Keratinocyte (primary cell): ENCODE results near the gene TRPT1. TPM values are rescaled to one million over a fixed set of nuclear protein-coding genes. Genes with fewer than 3 reads are reported as not detected.

ENCODE experiments used
- DNase-seq: peaks from one replicate; pipeline ENCODE4 v3.0.0-alpha.2; 2011; ENCODE audit warnings: low read depth, missing footprints, low spot score
- FAIRE-seq: peaks from 2 replicates; lab custom pipeline; 2011; peaks lifted over from hg19 to GRCh38; lab: Jason Lieb, UNC
- H2AFZ ChIP-seq: 2 replicates; pipeline ENCODE4 v1.6.0; 2012; ENCODE audit warnings: low read length, control low read depth, inconsistent platforms; ENCODE audit not compliant: control insufficient read depth
- H3K27ac ChIP-seq: 2 replicates; pipeline ENCODE4 v1.5.1; 2011; ENCODE audit warnings: low read length; ENCODE audit not compliant: control insufficient read depth, insufficient read depth
- H3K27me3 ChIP-seq: 3 replicates; pipeline ENCODE4 v1.6.0; 2011; ENCODE audit warnings: low read length; ENCODE audit not compliant: control insufficient read depth, insufficient read depth; ENCODE audit errors: extremely low read depth
- H3K36me3 ChIP-seq, 2 experiments: 2 replicates in 1 of 2; 3 replicates in 1 of 2; pipeline ENCODE4 v1.5.1; 2011; ENCODE audit warnings: low read length in 2 of 2, mild to moderate bottlenecking in 1 of 2; ENCODE audit not compliant: control insufficient read depth in 2 of 2, insufficient read depth in 2 of 2; ENCODE audit errors: extremely low read depth in 1 of 2
- H3K4me1 ChIP-seq: 3 replicates; pipeline ENCODE4 v1.5.1; 2011; ENCODE audit warnings: low read length; ENCODE audit not compliant: control insufficient read depth, insufficient read depth; ENCODE audit errors: extremely low read depth
- H3K4me2 ChIP-seq: 3 replicates; pipeline ENCODE4 v1.6.0; 2011; ENCODE audit warnings: low read depth, low read length; ENCODE audit not compliant: control insufficient read depth, insufficient read depth; ENCODE audit errors: extremely low read depth
- H3K4me3 ChIP-seq, 3 experiments: fragments of 200-600 bp in 1 of 3; sonication (generic) in 1 of 3; 2 replicates in 2 of 3; 3 replicates in 1 of 3; pipeline ENCODE4 v1.5.1; 2011 to 2016; ENCODE audit warnings: low read length in 3 of 3, mild to moderate bottlenecking in 3 of 3, control low read depth in 2 of 3, inconsistent platforms in 1 of 3, low read depth in 1 of 3, mixed read lengths in 1 of 3, mixed run types in 1 of 3, moderate library complexity in 1 of 3; ENCODE audit not compliant: control insufficient read depth in 2 of 3, insufficient read depth in 2 of 3; ENCODE audit errors: extremely low read depth in 1 of 3
- H3K79me2 ChIP-seq: 2 replicates; pipeline ENCODE4 v1.6.0; 2012; ENCODE audit warnings: low read length; ENCODE audit not compliant: control insufficient read depth, insufficient read depth
- H3K9ac ChIP-seq: 3 replicates; pipeline ENCODE4 v1.6.0; 2011; ENCODE audit warnings: low read length; ENCODE audit not compliant: control insufficient read depth, insufficient read depth; ENCODE audit errors: extremely low read depth
- H3K9me1 ChIP-seq: 3 replicates; pipeline ENCODE4 v1.6.0; 2011; ENCODE audit warnings: low read length; ENCODE audit not compliant: control insufficient read depth, insufficient read depth; ENCODE audit errors: extremely low read depth
- H3K9me3 ChIP-seq: 2 replicates; pipeline ENCODE4 v1.5.1; 2012; ENCODE audit warnings: low read depth, low read length; ENCODE audit not compliant: control insufficient read depth
- H4K20me1 ChIP-seq: 3 replicates; pipeline ENCODE4 v1.6.0; 2011; ENCODE audit warnings: low read length; ENCODE audit not compliant: control insufficient read depth, insufficient read depth; ENCODE audit errors: extremely low read depth
- EZH2 ChIP-seq: IDR thresholded peaks from one replicate; pipeline ENCODE4 v1.6.1; 2012; ENCODE audit warnings: inconsistent platforms, mild to moderate bottlenecking, low read length, moderate library complexity
- dilution Hi-C: fragments of 300-500 bp; cut with MboI; formaldehyde crosslinking; loops from one replicate; pipeline ENCODE4 v1.7.0; 2020; ENCODE audit warnings: low sequenced_read_pairs; ENCODE audit not compliant: extremely low pct_ligation_motif_present
- polyA plus RNA-seq, 5 experiments: library from polyadenylated mRNA; depleted of rRNA in 3 of 5; stranded (reverse) in 3 of 5; stranded (forward) in 1 of 5; unstranded in 1 of 5; fragments of >200 nt; gene quantifications; 1 replicate in 1 of 5; 2 replicates in 3 of 5; 3 replicates in 1 of 5; pipeline versions ENCODE4 v1.2.1 to v1.2.3, GENCODE V29; 2011 to 2012; ENCODE audit warnings: missing spikeins in 2 of 5, low read depth in 1 of 5, low replicate concordance in 1 of 5
- TF ChIP-seq, protein P1 (sequence below), 3 experiments: IDR thresholded peaks in 1 of 3; conservative IDR thresholded peaks in 1 of 3; optimal IDR thresholded peaks in 1 of 3; 2 replicates in 2 of 3; 3 replicates in 1 of 3; pipeline versions ENCODE3 to v1.5.1; 2011; ENCODE audit warnings: low read length in 3 of 3, mild to moderate bottlenecking in 3 of 3, moderate library complexity in 2 of 3, control low read depth in 1 of 3, inconsistent platforms in 1 of 3; ENCODE audit not compliant: insufficient read depth in 2 of 3; ENCODE audit errors: extremely low read depth in 1 of 3

Gene TRPT1
- polyA plus RNA-seq, 1 donor (not counting 4 experiments of a cell fraction or from before 2014, with no cell fraction given) = 15.5 TPM

DNA sequence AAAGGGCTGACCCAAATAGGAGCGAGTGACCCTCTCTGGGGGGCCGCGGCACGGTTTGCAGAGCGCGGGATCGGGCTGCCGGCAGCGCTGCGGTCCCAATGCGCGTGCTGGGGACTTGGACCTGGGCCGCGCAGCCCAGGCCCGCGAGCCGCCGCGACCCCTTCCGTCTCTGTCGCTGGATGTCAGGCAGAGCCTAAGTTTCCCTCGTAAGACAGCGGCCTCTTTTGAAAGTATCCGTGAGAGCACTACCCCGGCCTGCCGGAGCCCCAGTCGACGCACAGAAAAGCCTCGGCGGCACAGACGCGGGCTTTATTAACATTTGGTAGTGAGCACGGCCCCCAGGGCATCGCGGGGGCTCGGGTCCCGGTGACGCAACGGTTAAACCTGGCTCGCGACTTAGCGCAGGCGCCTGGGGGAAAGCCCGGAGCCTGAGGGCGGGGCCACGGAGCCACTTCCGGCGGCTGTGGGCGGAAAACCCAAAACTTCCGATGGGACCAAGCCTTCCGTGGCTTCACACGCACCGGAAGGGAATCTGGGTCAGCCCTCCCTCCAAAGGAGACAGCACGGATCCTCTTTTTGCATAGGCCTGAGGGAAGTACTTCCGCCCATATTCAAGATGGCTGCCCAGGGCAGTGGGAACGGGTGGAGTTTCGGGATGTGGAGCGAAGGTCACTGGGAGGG is 43.7 kb upstream of the TRPT1 start:
- no peak for FAIRE-seq
- no peak for TF ChIP-seq EZH2
- TF ChIP-seq, protein P1, sequence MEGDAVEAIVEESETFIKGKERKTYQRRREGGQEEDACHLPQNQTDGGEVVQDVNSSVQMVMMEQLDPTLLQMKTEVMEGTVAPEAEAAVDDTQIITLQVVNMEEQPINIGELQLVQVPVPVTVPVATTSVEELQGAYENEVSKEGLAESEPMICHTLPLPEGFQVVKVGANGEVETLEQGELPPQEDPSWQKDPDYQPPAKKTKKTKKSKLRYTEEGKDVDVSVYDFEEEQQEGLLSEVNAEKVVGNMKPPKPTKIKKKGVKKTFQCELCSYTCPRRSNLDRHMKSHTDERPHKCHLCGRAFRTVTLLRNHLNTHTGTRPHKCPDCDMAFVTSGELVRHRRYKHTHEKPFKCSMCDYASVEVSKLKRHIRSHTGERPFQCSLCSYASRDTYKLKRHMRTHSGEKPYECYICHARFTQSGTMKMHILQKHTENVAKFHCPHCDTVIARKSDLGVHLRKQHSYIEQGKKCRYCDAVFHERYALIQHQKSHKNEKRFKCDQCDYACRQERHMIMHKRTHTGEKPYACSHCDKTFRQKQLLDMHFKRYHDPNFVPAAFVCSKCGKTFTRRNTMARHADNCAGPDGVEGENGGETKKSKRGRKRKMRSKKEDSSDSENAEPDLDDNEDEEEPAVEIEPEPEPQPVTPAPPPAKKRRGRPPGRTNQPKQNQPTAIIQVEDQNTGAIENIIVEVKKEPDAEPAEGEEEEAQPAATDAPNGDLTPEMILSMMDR (optimal IDR thresholded peaks at IDR 0.05 in 1 of 3, IDR thresholded peaks at IDR 0.05 in 1 of 3, conservative IDR thresholded peaks at IDR 0.05 in 1 of 3; ENCODE audit: extremely low read depth in 1 of 3, insufficient read depth in 2 of 3, low read length in 3 of 3) = no peak

DNA sequence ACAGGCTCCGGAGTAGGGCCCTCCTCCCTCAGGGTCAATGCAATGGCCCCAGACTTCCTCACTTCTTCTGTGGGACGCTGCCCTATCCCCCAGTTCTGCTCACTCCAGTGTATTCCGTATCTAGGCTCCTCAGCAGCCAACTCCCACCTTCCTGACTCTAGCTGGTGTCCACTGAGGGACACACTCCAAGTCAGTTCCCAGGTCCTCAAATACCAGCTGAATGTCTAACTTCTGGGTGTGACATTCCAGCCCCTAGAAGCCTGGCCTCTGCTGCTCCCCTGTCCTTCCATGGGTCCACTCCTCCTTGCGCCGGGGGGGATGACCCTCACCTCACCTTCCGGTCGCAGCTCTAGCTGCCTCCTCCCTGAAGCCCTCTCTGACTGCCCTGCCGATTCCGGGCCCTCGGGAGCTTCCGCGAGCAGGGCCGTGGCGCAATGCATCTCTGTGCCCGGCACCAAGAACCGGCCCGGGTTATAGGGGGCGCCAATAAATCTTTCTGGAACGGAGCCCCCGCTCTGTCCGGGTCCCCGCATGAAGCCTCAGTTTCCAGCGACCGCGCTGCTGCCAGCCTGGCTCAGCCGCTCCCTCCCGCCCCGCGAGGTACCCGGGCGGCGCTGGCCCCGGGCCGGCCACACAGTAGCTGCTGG is 43.0 kb upstream of the TRPT1 start:
- no peaks in the 10 kb centered on the region for H4K20me1 ChIP-seq
- H3K27me3 ChIP-seq = no peaks in the 10 kb centered on the region
- TF ChIP-seq, protein P1 (optimal IDR thresholded peaks at IDR 0.05 in 1 of 3, IDR thresholded peaks at IDR 0.05 in 1 of 3, conservative IDR thresholded peaks at IDR 0.05 in 1 of 3; ENCODE audit: extremely low read depth in 1 of 3, insufficient read depth in 2 of 3, low read length in 3 of 3) = no peak
- no peak for TF ChIP-seq EZH2
- H3K9ac ChIP-seq = peak overlapping the region; percentile 72
- no peaks in the 10 kb centered on the region for H3K79me2 ChIP-seq
- FAIRE-seq = no peak
- DNase-seq = no peak
- H2AFZ ChIP-seq = no peak overlapping the region
- dilution Hi-C loops = no loop called here
- peaks cover 16 to 34% of the 10 kb centered on the region in 2 experiments for H3K36me3 ChIP-seq
- H3K9me3 ChIP-seq = no peaks in the 10 kb centered on the region
- peak overlapping the region; percentile 87 for H3K4me2 ChIP-seq
- H3K4me3 ChIP-seq = peak overlapping the region; percentile 35 to 70 (median 65)
- H3K9me1 ChIP-seq = no peaks in the 10 kb centered on the region
- H3K27ac ChIP-seq = peak overlapping the region; percentile 78
- peaks cover 55% of the 10 kb centered on the region for H3K4me1 ChIP-seq

More for the DNA sequence above, 43.7 kb upstream of the TRPT1 start:
- H4K20me1 ChIP-seq = no peaks in the 10 kb centered on the region
- DNase-seq = peak; percentile 97
- H3K9me1 ChIP-seq = no peaks in the 10 kb centered on the region
- peak overlapping the region; percentile 87 for H3K4me2 ChIP-seq
- H3K4me1 ChIP-seq = peaks cover 55% of the 10 kb centered on the region
- H3K9ac ChIP-seq = peak overlapping the region; percentile 72
- no peaks in the 10 kb centered on the region for H3K27me3 ChIP-seq
- no peaks in the 10 kb centered on the region for H3K79me2 ChIP-seq
- no peak overlapping the region for H2AFZ ChIP-seq
- H3K9me3 ChIP-seq = no peaks in the 10 kb centered on the region
- dilution Hi-C loops = no loop called here
- H3K4me3 ChIP-seq = peak overlapping the region; percentile 35 to 76 (median 70)
- peaks cover 10 to 27% of the 10 kb centered on the region in 2 experiments for H3K36me3 ChIP-seq
- peak overlapping the region; percentile 78 for H3K27ac ChIP-seq
